GM21786 (cell line): Measurements from ENCODE around the gene CD44.

ENCODE experiments used
- ATAC-seq: cut with Tn5 transposase; IDR thresholded peaks from one replicate; pipeline ENCODE4 v1.9.1; 2021; ENCODE audit not compliant: unreplicated experiment

Gene CD44

DNA sequence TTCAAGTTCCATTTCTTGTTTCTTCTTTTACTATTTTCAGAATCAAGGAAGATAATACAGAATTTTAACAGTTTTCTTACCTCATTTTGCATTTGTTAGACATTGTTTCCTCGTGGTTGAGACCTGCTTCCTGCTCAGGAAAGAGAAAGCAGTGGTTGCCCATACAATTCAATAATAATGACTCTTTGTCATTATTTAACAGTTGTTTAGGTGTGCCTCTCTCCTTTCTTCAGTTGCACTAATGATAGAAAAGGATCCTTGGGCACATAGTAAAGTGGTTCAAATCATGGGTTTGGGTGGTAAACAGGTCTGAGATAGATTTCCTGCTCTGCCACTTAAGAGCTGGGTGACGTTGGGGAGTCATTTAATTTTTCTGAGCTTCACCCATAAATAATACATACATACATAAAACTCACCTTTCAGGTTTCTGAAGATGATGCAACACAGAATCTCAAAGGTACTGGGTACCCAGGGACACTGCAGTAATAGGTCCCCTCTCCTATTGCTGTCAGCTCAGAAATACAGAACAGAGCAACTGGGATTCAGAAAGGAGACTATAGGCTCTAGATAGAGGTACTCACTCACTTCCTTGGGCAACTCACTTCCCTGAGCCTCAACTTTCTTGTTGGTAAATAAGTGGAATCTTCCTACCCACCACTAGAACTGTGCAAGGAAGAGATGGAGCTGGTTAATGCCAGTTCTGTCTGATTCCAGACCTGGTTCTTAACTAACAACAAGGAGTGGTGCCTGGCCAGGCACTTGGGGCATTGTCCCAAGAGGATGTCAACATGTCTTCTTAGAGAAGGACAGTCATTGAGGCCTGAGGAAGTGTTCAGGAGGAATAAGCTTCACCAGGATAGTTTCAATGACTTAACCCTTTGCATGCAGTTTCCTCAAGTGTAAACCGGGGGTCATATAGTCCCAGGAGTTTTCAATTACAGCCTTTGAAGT is 34.9 kb downstream of the CD44 start:
- ATAC-seq, result no peak

DNA sequence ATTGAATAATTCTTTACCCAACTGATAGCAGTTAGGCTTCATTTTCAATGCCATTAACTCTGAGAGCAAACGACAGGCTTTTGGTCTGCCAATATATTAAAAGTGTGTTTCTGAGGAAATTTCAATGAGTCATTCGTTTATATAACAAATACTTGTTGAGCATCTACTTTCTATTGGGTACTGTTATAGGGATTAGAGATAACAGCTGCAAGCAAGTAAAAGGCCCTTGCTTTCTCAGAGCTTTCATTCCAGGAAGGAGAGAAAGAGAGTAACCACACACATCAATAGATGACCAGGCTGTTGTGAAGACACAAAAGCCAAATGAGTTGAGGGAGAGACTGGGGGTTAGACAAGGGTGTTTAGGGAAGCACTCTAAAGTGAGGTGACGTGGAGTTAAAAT is 35.7 kb downstream of the CD44 start:
- no peak for ATAC-seq

DNA sequence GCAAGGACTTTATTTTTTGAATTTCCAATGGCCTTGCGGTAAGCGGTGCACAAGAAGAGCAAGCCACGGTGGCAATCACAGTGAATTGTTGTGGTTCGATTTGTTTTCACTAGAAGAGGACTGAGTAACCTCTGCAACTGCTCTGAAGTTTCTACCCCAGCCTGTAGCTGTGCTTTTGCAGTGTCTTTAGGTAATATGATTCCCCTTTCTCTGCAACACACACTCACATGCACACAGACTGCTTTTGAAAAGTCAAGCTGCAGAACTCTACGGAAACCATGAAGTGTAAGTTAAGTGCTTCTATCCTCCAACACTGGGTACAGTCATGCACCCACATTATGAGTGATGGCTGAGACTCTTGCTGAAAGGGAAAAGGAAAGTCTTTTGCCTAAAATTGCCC is 38.4 kb downstream of the CD44 start:
- no peak for ATAC-seq

DNA sequence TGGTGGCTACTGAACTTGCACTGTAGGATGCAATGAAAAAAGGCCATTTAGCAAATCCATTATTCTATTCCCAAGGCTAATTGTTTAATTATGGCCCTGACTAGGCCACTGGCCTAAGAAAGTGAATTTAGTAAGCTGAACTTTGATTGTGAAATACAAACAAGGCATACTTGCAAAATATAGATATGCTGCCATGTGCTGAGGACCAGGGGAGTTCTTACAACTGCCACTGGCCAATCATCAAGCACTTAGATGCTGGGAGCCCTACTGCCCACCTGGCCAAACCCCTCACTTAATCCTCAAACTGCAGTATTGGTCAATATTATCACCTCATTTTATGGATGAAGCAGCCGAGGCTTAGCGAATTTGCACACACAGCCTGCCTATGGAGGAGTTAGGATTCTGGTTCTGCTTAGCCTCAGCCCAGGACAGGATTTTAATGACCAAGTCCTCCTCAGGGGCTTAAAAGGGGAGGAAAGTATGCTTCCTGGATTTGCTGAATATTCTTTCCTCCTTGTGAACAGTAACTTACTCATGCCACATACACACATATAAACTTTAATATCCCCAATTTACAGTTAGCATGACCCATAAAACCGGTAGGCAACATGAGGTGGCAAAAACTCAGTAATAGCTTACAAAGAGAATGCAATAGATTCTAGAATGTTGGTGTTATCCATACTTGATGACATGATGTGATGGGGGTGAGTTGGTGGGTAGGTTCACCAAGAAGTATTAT is 39.3 kb downstream of the CD44 start:
- no peak for ATAC-seq

DNA sequence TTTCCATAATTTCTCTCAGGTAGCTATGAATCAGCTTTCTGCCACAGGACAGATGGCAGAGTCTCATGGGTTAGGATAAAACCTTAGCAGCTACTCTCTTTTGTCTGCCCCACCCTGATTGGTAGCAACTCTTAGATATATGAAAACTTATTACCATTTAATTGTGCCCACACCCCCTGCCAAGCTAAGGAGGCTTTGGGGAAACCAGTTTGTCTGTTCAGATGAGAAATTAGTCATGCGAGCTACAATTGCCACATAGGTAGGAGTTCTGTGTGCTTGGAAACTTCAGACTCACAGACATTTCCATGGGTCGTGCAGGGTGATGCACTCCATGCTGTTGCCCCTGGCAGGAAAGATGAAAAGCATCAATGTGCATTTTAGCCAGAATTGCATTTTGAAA is 39.9 kb downstream of the CD44 start:
- no peak for ATAC-seq

DNA sequence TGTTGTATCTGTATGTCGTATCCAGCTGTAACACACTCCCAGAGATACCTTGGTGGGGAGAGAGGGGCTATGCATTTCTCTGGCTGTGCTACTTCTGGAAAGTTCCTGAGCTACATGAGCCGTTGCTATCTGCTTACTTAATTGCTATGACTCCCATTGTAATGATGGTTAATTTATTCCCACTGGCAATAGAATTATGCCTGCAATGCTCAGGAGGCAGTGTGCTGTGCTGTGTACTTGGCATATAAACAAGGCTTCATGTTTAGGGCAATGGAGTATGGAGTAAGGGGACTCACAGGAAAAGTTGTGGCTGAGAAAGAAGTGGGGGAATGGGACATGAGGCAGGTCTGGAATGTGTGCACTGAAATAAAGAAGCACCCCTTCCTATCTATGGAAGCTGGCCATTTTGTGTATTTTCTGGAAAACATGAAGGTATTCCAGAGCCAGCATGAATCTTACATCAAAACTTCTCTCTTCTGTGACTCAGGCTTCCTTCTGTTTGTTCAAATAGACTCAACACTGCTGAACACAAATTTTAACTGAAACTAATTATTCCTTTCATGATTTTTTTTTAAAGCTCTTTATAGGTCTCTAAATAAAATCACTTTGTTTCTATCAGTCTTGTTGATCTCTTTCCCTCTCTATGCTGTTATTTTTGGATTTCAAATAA is 40.6 kb downstream of the CD44 start:
- no peak for ATAC-seq

DNA sequence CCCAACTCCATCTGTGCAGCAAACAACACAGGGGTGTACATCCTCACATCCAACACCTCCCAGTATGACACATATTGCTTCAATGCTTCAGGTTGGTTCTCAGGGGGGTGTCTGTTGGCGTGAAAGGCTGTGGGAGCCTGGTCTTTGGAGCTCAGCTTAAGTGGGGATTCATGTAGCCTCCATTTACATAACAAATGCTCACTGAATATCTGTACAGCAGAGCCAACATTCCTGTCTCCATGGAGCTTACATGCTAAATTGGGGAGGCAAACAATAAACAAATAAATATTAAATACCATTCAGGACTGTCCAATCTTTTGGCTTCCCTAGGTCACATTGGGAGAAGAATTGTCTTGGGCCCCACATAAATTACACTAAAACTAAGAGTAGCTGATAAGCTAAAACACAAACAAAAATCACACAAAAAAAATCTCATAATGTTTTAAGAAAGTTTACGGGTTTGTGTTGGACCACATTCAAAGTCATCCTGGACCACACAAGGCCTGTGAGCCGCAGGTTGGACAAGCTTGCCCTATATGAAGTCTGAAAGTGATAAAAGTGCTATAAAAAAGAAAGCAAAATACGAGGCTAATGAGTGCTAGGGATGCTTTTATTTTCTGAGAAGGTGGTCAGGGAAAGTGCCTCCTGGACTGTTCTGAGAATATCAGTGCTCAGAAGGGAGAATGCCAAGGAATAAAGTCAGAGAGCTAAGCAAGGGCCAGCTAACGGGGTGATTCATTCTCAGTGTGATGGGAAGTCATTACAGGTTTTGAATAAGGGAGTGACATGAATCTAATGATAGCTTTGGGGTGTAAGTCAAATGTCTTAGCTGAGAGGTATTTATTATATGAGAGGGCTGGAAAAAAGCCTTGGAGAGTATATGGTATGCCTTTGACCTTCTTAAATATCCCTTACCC is 41.6 kb downstream of the CD44 start:
- ATAC-seq, result no peak

DNA sequence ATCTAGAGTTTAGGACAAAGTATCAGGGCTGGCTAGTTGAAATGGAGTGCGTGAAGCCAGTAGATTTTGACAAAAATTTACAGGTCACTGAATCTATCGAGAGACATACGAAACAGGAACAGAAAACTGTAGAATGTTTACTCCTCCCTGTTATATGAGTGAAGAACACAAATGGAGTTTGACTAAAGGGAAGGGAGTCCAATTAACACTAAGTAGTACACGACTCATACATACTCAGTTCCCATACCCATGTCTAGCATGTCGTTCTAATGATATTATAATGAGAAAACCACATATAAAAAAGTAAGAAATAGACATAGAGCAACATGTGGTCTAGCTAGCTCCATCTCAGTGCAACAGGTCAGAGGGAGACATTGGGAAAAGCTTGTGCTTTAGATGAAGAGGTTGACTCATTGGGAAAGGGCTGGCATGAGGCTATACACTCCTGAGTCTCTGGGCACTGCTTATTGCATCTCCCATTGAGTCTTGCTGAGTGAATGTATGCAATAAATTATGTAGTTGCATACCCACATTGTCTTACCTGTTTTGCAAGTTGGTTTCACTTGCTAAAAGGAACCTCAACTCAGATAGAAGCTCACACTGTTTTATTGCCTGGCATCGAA is 43.5 kb downstream of the CD44 start:
- ATAC-seq, result peak; percentile 80

DNA sequence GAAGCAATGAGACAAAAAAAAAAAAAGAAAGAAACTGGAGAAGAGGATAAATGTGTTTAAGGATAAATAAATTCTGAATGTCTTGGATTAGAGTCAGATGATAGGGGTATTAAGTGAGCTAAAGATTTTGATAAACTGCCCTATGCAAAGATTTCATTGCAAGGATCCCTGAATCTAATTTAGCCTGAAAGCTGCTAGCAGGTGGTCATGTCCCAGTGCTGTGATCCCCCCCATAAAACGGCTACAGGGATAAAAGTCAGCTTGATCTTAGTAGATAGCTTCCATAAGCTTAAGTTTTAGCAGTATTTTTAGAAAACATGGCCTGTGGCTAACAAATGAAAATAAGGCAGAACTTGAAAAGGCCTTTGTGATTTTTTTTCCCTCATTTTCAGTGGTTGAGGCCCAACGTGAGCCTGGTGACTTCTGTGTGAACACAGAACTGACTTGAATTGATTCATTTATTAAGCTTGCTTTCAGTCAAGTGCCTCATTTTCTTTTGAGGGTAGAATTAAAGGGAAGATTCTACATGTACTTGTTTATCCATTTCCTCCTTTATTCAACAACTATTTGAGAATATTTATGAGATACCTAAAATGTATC is 44.5 kb downstream of the CD44 start:
- no peak for ATAC-seq

DNA sequence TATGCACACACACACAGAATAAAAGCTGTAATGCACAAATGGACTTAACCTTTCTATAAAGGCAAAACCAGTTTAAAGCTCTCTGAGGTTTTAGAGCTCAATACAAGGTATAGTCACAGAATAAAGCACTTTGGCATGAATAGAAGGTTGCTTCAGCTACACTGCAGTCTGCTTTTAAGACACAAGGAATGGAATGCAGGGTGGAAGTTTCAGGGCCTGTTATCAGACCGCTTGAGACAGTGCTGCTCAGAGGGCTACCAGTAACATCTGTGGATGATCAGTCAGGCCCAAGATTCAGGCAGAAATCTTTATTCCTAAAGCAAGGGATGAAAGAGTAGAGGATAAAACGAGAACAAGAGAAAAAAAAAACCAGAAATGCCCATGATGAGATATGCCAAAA is 46.7 kb downstream of the CD44 start:
- no peak for ATAC-seq

DNA sequence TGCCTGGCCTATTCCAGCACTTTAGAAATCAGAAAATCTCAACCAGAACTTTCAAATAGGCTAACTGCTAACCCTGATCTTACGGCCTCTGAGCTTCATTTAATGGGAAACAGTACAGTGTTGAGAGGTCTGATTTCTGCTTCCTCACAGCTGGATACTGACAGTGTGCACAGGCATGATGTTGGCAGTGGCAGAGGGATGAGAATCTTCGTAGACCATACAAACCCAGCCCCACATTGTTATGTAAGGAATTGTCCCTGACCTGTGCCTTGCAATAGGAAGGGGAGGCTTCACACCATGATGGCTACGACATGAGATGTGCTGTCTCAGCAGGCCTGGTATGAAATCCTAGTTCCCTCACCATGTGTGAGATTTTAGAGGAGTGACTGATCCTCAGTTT is 49.0 kb downstream of the CD44 start:
- ATAC-seq, result no peak

DNA sequence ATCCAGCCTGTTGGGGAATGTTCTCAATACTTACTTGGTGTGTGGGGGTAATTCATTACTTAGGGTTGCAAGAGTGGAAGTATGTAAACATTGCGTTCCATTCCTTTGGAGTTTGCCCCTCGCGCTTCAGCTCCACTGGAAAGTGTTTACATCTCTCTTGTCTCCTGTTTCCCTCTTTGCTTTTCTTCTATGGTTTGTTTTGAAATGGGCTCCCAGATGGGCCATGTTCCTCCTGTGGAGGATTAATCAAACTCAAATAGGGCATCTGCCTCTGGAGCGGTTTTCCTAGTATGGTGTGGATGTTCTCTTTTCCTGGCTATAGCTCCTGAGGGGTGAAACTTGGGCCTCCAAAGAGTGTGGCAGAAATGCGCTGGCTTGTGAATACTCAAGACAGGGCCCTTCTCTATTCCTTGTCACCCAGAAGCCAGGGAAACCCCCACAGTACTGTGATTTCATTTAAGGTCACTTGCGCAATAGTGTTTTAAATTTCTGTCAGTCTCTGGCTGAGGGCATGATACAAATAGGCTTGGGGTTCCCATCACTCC is 51.9 kb downstream of the CD44 start:
- ATAC-seq, result no peak

DNA sequence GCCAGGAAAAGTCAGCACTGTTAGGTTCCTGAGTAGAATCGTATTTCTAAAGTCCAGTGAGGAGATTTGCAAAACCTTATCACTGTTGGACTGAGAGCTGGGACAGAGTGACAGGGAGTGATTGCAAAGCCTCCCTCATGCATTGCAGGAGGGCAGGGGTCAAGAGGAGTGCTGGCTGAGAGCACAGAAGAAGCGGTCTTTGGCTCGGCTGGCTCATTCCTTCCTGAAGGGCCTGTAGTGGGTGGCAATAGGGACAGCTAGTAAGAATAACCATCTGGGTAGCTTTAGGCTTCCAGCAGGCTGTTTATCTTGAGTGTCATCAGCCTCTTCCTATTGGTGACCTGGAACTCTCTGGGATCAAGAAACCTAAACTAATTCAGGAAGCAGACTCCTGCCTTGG is 53.4 kb downstream of the CD44 start:
- no peak for ATAC-seq

DNA sequence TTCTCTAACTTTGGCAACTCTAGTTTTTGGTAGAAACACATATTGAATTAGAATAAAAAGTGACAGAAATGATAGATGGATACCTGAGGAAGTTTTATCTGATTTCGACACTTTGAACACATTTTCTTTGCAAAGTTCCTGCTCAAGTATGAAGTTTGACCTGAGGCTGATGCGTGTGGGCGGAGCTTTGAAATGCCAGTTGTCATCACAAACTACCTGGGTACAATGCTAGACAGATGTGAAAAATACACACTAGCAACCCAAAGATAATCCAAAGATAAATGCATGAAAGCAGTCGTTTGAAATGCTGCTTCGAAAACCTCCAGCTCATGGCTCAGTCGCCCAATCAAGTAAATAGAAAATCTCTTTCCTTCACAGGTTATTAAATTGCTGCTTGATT is 54.8 kb downstream of the CD44 start:
- ATAC-seq, result no peak

DNA sequence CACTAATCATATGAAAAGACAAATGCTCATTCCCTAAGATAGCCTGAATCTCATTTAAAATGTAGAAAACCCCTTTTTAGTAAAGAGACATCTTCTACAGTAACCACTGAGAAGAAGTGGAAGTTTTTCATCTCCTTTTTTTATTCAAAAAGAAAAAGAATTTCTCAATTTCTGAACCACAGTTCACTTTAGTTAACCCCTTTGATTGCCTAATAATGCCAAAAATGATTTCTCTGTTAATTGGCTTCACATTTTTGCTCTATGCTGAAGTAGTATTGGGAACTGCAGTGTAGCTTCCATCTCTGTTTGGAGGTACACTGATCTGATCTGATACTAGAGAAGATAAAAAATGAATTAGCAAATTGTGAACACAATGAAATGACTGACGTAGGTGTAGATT is 58.3 kb downstream of the CD44 start:
- ATAC-seq, result no peak

DNA sequence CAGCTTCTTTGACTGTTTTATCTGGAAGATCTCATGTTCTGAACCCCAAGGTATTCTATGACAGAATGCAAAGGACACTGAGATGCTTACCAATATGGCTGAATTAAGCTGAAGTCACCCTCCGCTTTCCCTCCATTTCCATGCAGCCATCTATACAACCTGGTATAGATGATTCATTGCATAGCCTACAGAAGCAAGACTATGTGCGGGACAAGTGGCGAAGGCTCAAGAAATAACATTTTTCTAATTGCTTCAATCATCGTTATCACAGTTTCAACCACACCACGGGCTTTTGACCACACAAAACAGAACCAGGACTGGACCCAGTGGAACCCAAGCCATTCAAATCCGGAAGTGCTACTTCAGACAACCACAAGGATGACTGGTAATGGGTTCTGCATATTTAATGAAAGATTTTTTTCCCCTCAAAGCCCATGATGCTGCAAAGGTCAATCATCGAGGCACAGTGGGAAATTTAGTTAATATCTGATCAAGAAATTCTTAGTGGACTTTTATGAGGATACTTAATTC is 61.9 kb downstream of the CD44 start:
- ATAC-seq, result no peak

DNA sequence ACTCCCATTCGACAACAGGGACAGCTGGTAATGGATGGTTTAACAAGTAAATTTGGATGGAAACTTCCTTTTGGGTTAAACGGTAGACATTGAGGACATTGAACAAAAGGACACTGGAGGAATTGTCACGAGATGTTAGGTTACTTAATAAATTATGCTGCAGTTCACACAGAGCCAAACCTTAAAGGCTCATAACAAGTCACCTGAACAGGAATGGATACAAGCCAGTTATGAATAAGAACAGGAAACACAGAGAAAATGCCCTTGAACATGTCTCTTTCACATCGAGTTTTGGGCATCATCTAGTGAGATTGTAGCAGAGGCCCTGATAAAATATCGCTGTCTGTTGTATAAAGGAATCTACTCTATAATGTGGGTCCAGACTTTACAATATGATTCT is 65.6 kb downstream of the CD44 start:
- no peak for ATAC-seq

DNA sequence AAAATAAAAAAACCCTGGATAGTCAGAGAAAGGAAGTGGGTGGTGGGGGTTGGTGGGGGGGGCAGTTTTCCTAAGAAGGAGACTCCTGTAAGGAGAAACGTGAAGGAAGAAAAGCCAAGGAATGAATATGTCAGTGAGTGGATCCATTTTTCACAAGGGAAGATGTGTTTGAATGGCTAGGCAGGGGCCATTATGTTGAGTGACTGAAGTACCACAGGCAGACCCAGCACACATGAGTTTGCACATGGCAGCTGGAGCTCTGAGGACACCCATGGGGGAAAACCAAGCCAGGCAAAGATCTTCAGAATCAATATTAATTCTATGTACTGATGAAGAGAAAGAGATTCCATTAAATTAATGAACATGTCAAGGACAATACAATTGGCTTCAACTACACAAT is 67.6 kb downstream of the CD44 start:
- no peak for ATAC-seq
